Upper lobe of left lung (tissue), 4 donors: ENCODE results near the gene NSUN2.

Experiments used
- EP300 ChIP-seq, 4 donors: sonication (generic); formaldehyde crosslinking; IDR thresholded peaks; one replicate each; pipeline ENCODE4 v1.5.1; 2017; ENCODE audit warnings: antibody characterized with exemption in 4 of 4, control low read depth in 2 of 4
- POLR2A ChIP-seq, 4 donors: fragments of 450-650 bp; IDR thresholded peaks; one replicate each; pipeline ENCODE4 v1.5.1; 2016 to 2017; ENCODE audit warnings: antibody characterized with exemption in 4 of 4, mild to moderate bottlenecking in 2 of 4

DNA sequence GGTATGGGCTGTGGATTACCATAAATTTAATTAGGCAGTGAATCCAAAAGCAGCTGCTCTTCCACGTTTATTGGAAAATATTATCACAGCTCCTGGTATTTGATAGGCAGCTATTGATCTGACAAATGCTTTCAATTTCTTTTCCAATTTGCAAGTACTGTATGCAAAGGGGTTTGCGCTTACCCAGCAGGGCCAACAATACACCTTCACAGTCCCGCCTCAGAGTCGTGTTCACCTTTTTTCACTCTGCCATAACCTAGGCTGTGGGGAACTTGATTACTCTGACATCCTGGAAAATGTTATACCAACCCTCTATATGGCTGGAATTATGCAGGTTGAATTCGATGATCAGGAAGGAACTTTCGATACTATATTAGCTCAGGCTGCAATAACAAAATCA lies 48.1 kb upstream of the NSUN2 start:
- no peak for TF ChIP-seq POLR2A (IDR thresholded peaks at IDR 0.05)
- no peak for TF ChIP-seq EP300 (IDR thresholded peaks at IDR 0.05)
